Ishikawa (cell line): ENCODE measurements around the gene TBC1D22A.

ENCODE experiments used
- CEBPB ChIP-seq: IDR thresholded peaks from 2 replicates; pipeline ENCODE4 v1.6.1; 2012
- CREB1 ChIP-seq: IDR thresholded peaks from 2 replicates; pipeline ENCODE4 v1.6.1; 2012; ENCODE audit warnings: low read depth
- EP300 ChIP-seq: IDR thresholded peaks from 2 replicates; pipeline ENCODE4 v1.6.1; 2012; ENCODE audit warnings: borderline replicate concordance
- NFIC ChIP-seq: IDR thresholded peaks from 2 replicates; pipeline ENCODE4 v1.6.1; 2012
- RAD21 ChIP-seq: IDR thresholded peaks from 2 replicates; pipeline ENCODE4 v1.6.1; 2012; ENCODE audit warnings: low read depth
- TAF1 ChIP-seq: IDR thresholded peaks from 2 replicates; pipeline ENCODE4 v1.6.1; 2012; ENCODE audit warnings: low read depth, mild to moderate bottlenecking
- TCF12 ChIP-seq: IDR thresholded peaks from 2 replicates; pipeline ENCODE4 v1.6.1; 2012; ENCODE audit warnings: low read depth
- TEAD4 ChIP-seq: IDR thresholded peaks from 2 replicates; pipeline ENCODE4 v1.6.1; 2012
- YY1 ChIP-seq: IDR thresholded peaks from 2 replicates; pipeline ENCODE4 v1.6.1; 2012; ENCODE audit warnings: low read depth

- TF ChIP-seq TAF1 (no peak), TCF12 (no peak), EP300 (no peak), NFIC (no peak), RAD21 (no peak), CEBPB (no peak), YY1 (no peak), TEAD4 (no peak), CREB1 (no peak)
Observed at GRCh38 chr22:47063606-47064005, 301.2 kb downstream of the TBC1D22A start.
